Endodermal cell (in vitro differentiated cells): Measurements from ENCODE around the gene CCDC33. TPM values are rescaled to one million over a fixed set of nuclear protein-coding genes. Genes with fewer than 3 reads are reported as not detected.

Experiments used
- DNase-seq: peaks from one replicate; pipeline ENCODE4 v3.0.0-alpha.2; 2017
- H3K27ac ChIP-seq: 2 replicates; pipeline ENCODE4 v1.5.1; 2013; ENCODE audit warnings: mild to moderate bottlenecking, low read depth, low read length, moderate library complexity
- H3K27me3 ChIP-seq: 2 replicates; pipeline ENCODE4 v1.6.1; 2013; ENCODE audit warnings: mild to moderate bottlenecking, low read length, moderate library complexity; ENCODE audit not compliant: insufficient read depth, control insufficient read depth, poor library complexity, severe bottlenecking
- H3K36me3 ChIP-seq: 2 replicates; pipeline ENCODE4 v1.7.0; 2013; ENCODE audit warnings: mild to moderate bottlenecking, low read length, moderate library complexity; ENCODE audit not compliant: control insufficient read depth, insufficient read depth
- H3K4me1 ChIP-seq: one replicate; pipeline ENCODE4 v1.7.0; 2013; ENCODE audit warnings: low read length; ENCODE audit not compliant: control insufficient read depth, insufficient read depth
- H3K4me3 ChIP-seq: 2 replicates; pipeline ENCODE4 v1.5.1; 2013; ENCODE audit warnings: mild to moderate bottlenecking, low read length, moderate library complexity
- H3K9ac ChIP-seq: 2 replicates; pipeline ENCODE4 v1.6.1; 2013; ENCODE audit warnings: mild to moderate bottlenecking, low read length, moderate library complexity; ENCODE audit not compliant: poor library complexity, severe bottlenecking; ENCODE audit errors: extremely low read depth
- H3K9me3 ChIP-seq: 2 replicates; pipeline ENCODE4 v1.6.1; 2013; ENCODE audit warnings: mild to moderate bottlenecking, low read length, moderate library complexity; ENCODE audit not compliant: control insufficient read depth
- H3K27ac Mint-ChIP-seq: 2 replicates; pipeline ENCODE4 v1.8.0; 2020; ENCODE audit warnings: mixed read lengths
- H3K27me3 Mint-ChIP-seq: 2 replicates; pipeline ENCODE4 v1.8.0; 2021; ENCODE audit warnings: mild to moderate bottlenecking, mixed read lengths; ENCODE audit not compliant: insufficient read depth
- H3K36me3 Mint-ChIP-seq: 2 replicates; pipeline ENCODE4 v1.8.0; 2020; ENCODE audit warnings: low read depth, mixed read lengths
- H3K4me1 Mint-ChIP-seq: 2 replicates; pipeline ENCODE4 v1.8.0; 2020; ENCODE audit warnings: mixed read lengths
- H3K4me3 Mint-ChIP-seq: 2 replicates; pipeline ENCODE4 v1.8.0; 2020; ENCODE audit warnings: mild to moderate bottlenecking, moderate library complexity, mixed read lengths
- H3K9me3 Mint-ChIP-seq: 2 replicates; pipeline ENCODE4 v1.8.0; 2020; ENCODE audit warnings: mild to moderate bottlenecking, mixed read lengths
- WGBS, 2 experiments: methylation state at CpG; one replicate each; pipeline versions ENCODE4 v1.1.5 to v1.1.7; 2013; ENCODE audit warnings: missing lambda C conversion rate in 2 of 2, mixed read lengths in 1 of 2; ENCODE audit not compliant: insufficient coverage in 1 of 2, insufficient read length in 1 of 2; 5-methylcytosine and 5-hydroxymethylcytosine counted together
- total RNA-seq, 2 donors: library from RNA; stranded (reverse); fragmentation: NEBNext Ultra II Directional in 1 of 2; extraction: Animal tissue kit (Norgen Biotek cat#: 25700) in 1 of 2; gene quantifications; 2 replicates in 1 of 2; 3 replicates in 1 of 2; pipeline ENCODE4 v1.2.1, GENCODE V29; 2021
- TF ChIP-seq, protein P1 (sequence below): fragments of 200-600 bp; sonication (generic); conservative IDR thresholded peaks from 2 replicates; pipeline ENCODE4 v1.5.0; 2021; ENCODE audit warnings: antibody characterized with exemption, mild to moderate bottlenecking

CCDC33 gene
- total RNA-seq, 2 donors from 2014 or later = 2.8 to 3.5 TPM

DNA sequence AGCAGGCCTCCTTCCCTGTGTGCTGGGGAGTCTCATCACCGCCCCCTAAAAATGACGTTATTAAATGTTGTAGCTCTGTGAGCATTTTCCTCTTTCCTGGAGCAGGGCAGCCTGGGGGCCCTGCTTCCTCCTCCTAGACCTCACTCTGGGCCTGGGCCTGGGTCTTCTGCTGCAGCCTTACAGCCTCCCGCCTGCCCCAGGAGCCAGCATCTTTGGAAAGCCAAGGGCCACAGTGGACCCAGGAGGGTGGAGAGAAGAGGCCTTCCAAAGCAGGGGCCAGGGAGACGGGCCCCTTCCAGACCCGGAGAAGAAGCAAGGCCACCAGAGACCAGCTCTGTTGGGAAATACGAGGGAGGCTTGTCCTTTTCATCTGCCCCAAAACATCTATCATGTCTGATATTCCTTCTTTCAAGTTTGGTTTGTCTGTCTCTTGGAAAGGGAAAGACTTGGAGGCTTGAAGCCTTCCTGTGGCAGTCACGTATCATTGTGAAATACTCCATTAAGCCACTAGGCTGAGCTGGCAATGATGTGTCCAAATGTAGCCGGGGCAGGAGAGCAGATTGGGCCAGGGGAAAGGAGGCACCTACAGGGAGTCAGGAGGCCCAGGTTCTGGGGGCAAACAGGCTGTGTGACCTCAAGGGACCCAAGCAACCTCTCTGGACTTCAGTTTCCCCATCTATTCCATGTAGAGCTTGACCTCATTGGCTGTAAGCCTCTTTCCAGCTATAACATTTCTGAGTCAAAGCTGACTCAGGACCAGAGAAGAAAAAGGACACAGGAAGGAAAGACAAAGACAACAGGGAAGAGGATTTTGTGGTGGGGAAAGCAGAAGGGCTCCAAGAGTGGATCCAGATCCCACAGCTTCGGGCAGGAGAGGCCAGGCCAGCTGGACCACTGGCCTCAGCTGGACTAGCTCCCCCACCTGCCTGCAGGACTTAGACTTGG, 100.2 kb downstream of the CCDC33 start:
- Histone ChIP-seq H3K27ac (no peak overlapping the region), H3K27me3 (no peaks in the 10 kb centered on the region), H3K9ac (no peak overlapping the region), H3K4me1 (no peaks in the 10 kb centered on the region), H3K4me3 (no peak overlapping the region), H3K36me3 (no peaks in the 10 kb centered on the region), H3K9me3 (no peaks in the 10 kb centered on the region)
- Mint-ChIP-seq H3K4me3 (no peak overlapping the region), H3K4me1 (peaks cover 11% of the 10 kb centered on the region), H3K9me3 (no peaks in the 10 kb centered on the region), H3K27me3 (no peaks in the 10 kb centered on the region), H3K36me3 (no peaks in the 10 kb centered on the region), H3K27ac (no peak overlapping the region)
- TF ChIP-seq, protein P1, sequence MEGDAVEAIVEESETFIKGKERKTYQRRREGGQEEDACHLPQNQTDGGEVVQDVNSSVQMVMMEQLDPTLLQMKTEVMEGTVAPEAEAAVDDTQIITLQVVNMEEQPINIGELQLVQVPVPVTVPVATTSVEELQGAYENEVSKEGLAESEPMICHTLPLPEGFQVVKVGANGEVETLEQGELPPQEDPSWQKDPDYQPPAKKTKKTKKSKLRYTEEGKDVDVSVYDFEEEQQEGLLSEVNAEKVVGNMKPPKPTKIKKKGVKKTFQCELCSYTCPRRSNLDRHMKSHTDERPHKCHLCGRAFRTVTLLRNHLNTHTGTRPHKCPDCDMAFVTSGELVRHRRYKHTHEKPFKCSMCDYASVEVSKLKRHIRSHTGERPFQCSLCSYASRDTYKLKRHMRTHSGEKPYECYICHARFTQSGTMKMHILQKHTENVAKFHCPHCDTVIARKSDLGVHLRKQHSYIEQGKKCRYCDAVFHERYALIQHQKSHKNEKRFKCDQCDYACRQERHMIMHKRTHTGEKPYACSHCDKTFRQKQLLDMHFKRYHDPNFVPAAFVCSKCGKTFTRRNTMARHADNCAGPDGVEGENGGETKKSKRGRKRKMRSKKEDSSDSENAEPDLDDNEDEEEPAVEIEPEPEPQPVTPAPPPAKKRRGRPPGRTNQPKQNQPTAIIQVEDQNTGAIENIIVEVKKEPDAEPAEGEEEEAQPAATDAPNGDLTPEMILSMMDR = peak; percentile 14
- no peak for DNase-seq
- 83 to 90% methylated on average over 7 to 9 of the region's 9 CpGs for WGBS, 2 experiments

DNA sequence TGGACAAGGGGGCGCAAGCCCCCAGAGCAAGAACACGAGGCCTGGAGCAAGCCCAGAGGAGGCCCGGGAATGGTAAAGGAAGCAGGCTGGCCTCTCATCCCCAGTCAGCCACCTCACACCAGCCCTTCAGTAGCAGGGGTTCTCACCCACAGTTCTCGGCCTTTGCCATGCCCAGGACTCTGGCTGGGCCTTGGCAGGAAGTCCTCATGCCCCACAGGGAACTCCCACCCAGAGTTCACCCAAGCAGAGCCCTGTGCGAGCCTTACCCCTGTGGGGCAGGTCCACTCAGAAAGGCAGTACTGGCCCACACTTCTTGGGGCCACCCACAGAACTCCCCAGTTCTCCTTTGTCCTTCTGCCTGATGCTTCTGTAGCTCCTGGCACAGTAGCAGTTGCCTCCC, 101.0 kb downstream of the CCDC33 start:
- 91 to 100% methylated on average over 2 to 5 of the region's 5 CpGs for WGBS, 2 experiments
- Histone ChIP-seq H3K9ac (no peak overlapping the region), H3K9me3 (no peaks in the 10 kb centered on the region), H3K27ac (no peak overlapping the region), H3K4me3 (no peak overlapping the region), H3K36me3 (no peaks in the 10 kb centered on the region), H3K27me3 (no peaks in the 10 kb centered on the region), H3K4me1 (no peaks in the 10 kb centered on the region)
- Mint-ChIP-seq H3K36me3 (no peaks in the 10 kb centered on the region), H3K27me3 (no peaks in the 10 kb centered on the region), H3K4me1 (peaks cover 10% of the 10 kb centered on the region), H3K27ac (no peak overlapping the region), H3K9me3 (no peaks in the 10 kb centered on the region), H3K4me3 (no peak overlapping the region)
- no peak for DNase-seq
- TF ChIP-seq, protein P1 = no peak

DNA sequence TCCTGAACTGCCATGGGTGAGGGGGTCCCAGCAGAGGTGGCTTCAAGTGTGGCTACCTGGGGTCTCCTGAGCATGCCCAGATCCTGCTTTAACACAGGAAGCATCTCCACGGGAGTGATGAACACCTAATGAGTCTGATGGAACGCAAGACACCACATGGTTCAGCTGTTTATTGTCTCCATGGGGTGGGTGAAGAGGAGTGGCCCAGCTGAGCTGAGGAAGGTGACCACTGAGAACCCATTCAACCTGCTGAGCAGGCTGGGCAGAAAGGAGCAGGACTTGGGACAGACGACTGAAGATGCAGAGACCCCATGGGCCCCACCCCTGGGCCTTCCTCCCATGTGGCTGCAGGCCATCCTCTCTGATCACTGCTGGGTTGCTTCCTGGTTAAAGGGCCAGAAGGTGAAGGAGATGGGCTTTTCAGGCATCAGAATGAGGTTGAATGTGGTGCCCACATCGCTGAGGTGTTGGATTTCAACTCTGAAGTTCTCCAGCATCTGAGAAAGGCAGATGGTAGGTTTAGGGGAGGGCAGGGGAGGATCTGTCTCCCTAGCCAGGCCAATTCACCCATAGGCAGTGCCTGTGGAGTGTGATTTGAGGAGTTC, 101.6 kb downstream of the CCDC33 start:
- no peak overlapping the region for H3K27ac Mint-ChIP-seq
- H3K27me3 ChIP-seq = no peaks in the 10 kb centered on the region

More for the DNA sequence above, 101.6 kb downstream of the CCDC33 start:
- no peak overlapping the region for H3K9ac ChIP-seq
- H3K4me1 ChIP-seq = no peaks in the 10 kb centered on the region
- no peaks in the 10 kb centered on the region for H3K9me3 ChIP-seq
- Mint-ChIP-seq H3K9me3 (no peaks in the 10 kb centered on the region), H3K27me3 (no peaks in the 10 kb centered on the region), H3K36me3 (no peaks in the 10 kb centered on the region), H3K4me1 (peaks cover 7% of the 10 kb centered on the region), H3K4me3 (no peak overlapping the region)
- TF ChIP-seq, protein P1 = no peak
- no peak for DNase-seq
- WGBS, 2 experiments = 93 to 95% methylated on average over 4 of the region's 4 CpGs
- H3K27ac ChIP-seq = no peak overlapping the region
- H3K4me3 ChIP-seq = no peak overlapping the region
- no peaks in the 10 kb centered on the region for H3K36me3 ChIP-seq
